Natural killer cell treated with Interleukin-12 subunit alpha and Interleukin-12 subunit beta and Interleukin-15 and Interleukin-18, amount 100 ng/mL, for 72 hours (primary cell): ENCODE data around the gene OSBPL5. TPM values are rescaled to one million over a fixed set of nuclear protein-coding genes. Genes with fewer than 3 reads are reported as not detected.

ENCODE experiments used
- ATAC-seq, 2 donors: fragments of 150-1000 bp; cut with Tn5 transposase in 1 of 2; sonication (Bioruptor Pico), chemical (Tn5 transposase) in 1 of 2; 2 replicates each; pipeline ENCODE4 v1.10.0; 2021
- DNase-seq: peaks from one replicate; pipeline ENCODE4 v3.0.0; 2022; ENCODE audit warnings: low spot score
- H3K27ac Mint-ChIP-seq, 2 donors: 1 replicate in 1 of 2; 2 replicates in 1 of 2; pipeline ENCODE4 v1.8.0; 2022; ENCODE audit warnings: mixed read lengths in 2 of 2, mild to moderate bottlenecking in 1 of 2, moderate library complexity in 1 of 2
- H3K27me3 Mint-ChIP-seq, 2 donors: 1 replicate in 1 of 2; 2 replicates in 1 of 2; pipeline ENCODE4 v1.8.0; 2022; ENCODE audit warnings: mixed read lengths in 2 of 2
- H3K36me3 Mint-ChIP-seq: one replicate; pipeline ENCODE4 v1.8.0; 2022; ENCODE audit warnings: mixed read lengths
- H3K4me1 Mint-ChIP-seq, 2 donors: 1 replicate in 1 of 2; 2 replicates in 1 of 2; pipeline ENCODE4 v1.8.0; 2022; ENCODE audit warnings: low read depth in 2 of 2, mixed read lengths in 2 of 2, mild to moderate bottlenecking in 1 of 2
- H3K4me3 Mint-ChIP-seq: one replicate; pipeline ENCODE4 v1.8.0; 2022; ENCODE audit warnings: mixed read lengths
- H3K9me3 Mint-ChIP-seq: 2 replicates; pipeline ENCODE4 v1.8.0; 2022; ENCODE audit warnings: mixed read lengths
- total RNA-seq, 2 donors: library from RNA; stranded (reverse); gene quantifications; one replicate each; pipeline ENCODE4 v1.2.3, GENCODE V29; 2022

The OSBPL5 gene
- total RNA-seq, 2 donors from 2014 or later, result 58.3 to 74.6 TPM

DNA sequence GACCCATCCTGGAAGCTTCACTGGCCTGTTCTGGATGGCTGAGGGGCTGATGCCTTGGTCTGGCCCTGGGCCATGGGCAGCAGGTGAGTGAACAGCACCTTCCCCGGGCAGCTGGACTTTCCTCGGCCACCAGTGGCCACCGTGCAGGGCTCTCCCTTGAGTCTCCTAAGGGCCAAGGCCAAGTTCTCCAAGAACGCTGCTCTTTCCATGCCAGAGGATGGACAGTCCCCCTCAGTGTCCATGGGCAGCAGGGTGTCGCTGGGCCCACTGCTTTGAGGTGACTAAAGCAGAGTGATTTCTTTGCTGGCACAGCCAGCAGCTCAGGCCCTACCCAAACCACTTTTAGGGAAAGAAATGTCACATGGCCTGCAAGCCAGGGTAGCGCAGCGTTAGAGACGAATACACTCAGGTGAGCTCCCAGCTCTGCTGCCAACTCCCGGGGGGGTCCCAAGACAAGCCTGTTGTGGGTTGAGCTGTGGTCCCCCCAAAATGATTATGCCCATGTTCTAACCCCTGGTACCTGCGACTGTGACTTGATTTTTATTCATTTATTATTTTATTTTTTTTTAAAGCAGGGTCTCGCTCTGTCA, 104.6 kb downstream of the OSBPL5 start:
- H3K27me3 Mint-ChIP-seq, result peaks cover 6 to 11% of the 10 kb centered on the region in 2 donors
- no peak overlapping the region for H3K4me3 Mint-ChIP-seq
- no peaks in the 10 kb centered on the region for H3K36me3 Mint-ChIP-seq
- H3K9me3 Mint-ChIP-seq, result no peaks in the 10 kb centered on the region
- ATAC-seq (no peak), DNase-seq (no peak)
- peaks cover 7 to 14% of the 10 kb centered on the region in 2 donors for H3K4me1 Mint-ChIP-seq
- no peak overlapping the region for H3K27ac Mint-ChIP-seq

DNA sequence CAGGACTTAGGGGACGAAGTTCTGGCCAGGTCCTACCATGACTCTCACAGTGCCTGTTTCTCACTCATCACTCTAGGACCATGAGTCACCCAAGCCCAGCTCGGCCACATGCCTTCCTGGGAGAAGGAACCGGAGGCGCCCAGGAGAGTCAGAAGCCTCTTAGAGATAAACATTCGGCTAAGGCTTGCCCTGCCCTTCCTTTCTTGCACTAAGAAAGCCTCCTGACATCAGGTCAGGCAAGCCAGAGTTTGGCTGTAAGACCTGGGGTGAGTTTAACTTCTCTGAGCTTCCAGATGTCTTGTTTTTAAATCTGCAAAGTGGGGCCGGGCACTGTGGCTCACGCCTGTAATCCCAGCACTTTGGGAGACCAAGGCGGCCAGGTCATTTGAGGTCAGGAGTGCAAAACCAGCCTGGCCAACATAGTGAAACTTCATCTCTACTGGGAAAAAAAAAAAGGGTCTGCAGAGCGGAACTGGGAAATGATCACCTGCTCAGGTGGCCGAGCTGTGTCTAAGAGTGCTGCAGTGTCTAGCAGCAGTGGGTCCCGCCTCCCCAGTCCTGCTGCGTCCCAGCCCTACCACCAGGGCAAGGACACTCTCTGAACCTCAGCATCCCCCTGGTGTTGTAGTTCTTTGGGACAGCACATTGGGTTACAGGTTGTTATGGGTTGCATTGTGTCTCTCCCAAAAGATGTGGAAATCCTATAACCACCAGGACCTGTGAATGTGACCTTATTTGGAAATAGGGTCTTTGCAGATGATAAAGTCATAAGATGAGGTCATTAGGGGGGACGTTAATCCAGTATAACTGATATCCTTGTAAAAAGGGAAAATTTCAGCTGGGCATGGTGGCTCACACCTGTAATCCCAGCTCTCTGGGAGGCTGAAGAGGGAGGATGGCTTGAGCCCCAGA, 106.1 kb downstream of the OSBPL5 start:
- H3K9me3 Mint-ChIP-seq, result no peaks in the 10 kb centered on the region
- no peak overlapping the region for H3K27ac Mint-ChIP-seq
- no peaks in the 10 kb centered on the region for H3K36me3 Mint-ChIP-seq
- H3K4me1 Mint-ChIP-seq, result peaks cover 16 to 25% of the 10 kb centered on the region in 2 donors
- DNase-seq (no peak), ATAC-seq (no peak)
- H3K27me3 Mint-ChIP-seq, result peaks cover under 1 to 3% of the 10 kb centered on the region in 2 donors
- H3K4me3 Mint-ChIP-seq, result peak overlapping the region; percentile 12

DNA sequence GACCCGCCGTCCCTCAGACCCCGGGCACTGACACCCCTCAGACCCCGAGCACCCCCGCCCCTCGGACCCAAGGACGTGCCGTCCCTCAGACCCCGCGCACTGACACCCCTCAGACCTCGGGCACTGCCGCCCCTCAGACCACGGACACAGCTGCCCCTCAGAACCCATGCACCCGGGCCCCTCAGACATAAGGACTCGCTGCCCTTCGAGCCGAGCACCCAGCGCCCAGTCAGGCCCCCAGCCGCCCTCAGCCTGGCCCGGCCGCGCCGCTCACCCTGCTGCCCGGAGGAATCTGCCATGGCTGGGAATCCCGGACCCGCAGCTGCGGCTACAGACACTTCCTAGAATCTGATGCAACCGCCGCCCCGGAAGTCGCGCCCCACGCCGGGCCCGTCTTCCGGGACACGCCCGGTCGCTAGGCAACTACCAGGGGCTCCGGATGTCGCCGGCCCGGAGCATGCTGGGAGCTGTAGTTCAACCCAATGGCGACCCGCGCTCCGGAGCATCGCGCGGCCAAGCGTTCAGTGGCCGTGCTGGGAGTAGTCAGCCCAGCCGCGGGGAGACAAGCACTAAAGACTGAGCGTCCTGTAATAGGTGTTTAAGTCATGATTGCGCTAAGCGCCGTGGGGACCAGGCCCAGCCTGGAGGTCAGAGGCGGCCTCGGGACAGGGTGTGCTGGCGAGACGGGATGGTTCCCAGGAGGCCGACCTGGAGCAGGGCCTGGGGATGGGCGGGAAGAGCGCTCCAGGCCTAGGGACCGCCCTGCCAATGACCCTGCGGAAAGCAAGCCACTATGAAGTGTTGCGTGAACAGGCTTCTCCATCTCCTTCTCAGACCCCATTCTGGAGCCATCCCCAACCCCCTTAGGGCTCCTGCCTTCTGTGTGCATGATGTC, 107.8 kb downstream of the OSBPL5 start, which contains the start of gene CARS1:
TSS of gene CARS1 (minus strand) at position 355 of the 895 bp plus-strand sequence. CDS start at position 299, 56 bp downstream.
- peak within 1 kb of the TSS; percentile 90 for H3K4me3 Mint-ChIP-seq
- H3K27me3 Mint-ChIP-seq, result no peaks in the 10 kb centered on the region
- peak within 1 kb of the TSS; percentile 82 to 85 for H3K27ac Mint-ChIP-seq
- peaks cover 16 to 34% of the 10 kb centered on the region in 2 donors for H3K4me1 Mint-ChIP-seq
- H3K36me3 Mint-ChIP-seq, result no peaks in the 10 kb centered on the region
- H3K9me3 Mint-ChIP-seq, result no peaks in the 10 kb centered on the region
- DNase-seq, result peak; percentile 97
- peak; percentile 98 to 99 for ATAC-seq

DNA sequence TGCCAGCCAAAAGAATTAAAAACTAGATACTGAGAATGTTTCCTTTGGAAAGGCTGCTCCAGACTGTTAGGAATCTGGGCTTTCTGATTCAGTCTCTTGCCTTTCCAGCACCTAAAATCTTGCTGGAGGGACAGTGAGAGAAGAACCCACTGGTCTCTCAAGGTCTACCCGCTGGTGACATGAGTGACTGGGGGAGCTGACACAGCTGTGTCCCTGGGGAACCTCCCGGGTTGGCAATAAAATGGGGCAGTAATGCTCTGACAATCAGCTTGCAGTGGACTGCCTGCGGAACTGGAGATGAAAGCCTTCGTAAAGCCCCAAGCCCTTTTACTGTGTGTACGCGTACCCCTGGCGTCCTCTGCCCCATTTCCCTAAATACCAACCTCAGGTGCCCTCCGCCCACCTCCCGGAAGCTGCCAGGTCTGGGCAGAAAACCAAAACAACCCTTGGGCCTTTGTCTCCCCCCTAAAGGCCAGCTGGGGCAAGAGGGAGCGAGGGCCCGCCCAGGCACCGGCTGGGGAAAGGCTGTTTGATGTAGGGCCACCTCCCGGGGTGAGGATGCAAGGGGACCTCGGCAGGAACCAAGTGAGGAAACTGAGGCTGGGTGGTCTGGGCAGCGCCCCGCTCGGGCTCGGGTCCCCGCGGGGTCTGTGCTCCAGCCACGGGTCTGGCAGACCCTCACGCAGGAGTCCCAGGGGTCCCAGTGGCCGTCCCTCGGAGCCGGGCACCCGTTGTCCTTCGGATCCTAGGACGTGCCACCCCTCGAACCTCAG, 108.6 kb downstream of the OSBPL5 start:
- H3K4me1 Mint-ChIP-seq, result peaks cover 16 to 37% of the 10 kb centered on the region in 2 donors
- no peaks in the 10 kb centered on the region for H3K36me3 Mint-ChIP-seq
- H3K4me3 Mint-ChIP-seq, result peak overlapping the region; percentile 90
- peak overlapping the region; percentile 82 to 85 for H3K27ac Mint-ChIP-seq
- DNase-seq (no peak), ATAC-seq (peak in 1 of 2 donors; percentile 20)
- no peaks in the 10 kb centered on the region for H3K9me3 Mint-ChIP-seq
- no peaks in the 10 kb centered on the region for H3K27me3 Mint-ChIP-seq

DNA sequence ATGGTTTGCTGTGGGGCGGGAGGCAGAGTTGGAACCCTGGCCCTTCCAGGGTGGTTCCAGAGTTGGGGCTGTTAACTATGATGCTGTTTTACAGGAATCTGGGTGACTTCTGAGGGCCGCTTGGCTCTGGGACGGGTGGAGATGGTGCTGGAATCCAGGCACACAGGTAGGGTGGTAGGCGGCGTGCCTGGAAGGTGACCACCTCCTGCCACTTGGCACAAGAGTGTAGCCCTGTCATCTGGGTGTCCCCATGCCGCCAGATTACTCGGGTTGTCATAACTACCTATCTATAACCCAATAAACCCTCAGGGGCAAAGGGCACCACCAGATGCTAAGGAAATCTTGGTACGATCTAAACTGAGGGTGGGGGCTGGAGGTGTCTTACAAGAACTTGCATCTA, 109.2 kb downstream of the OSBPL5 start:
- peak overlapping the region; percentile 82 to 85 for H3K27ac Mint-ChIP-seq
- no peaks in the 10 kb centered on the region for H3K9me3 Mint-ChIP-seq
- no peaks in the 10 kb centered on the region for H3K27me3 Mint-ChIP-seq
- H3K36me3 Mint-ChIP-seq, result no peaks in the 10 kb centered on the region
- ATAC-seq (no peak), DNase-seq (no peak)
- H3K4me3 Mint-ChIP-seq, result peak overlapping the region; percentile 90
- H3K4me1 Mint-ChIP-seq, result peaks cover 21 to 42% of the 10 kb centered on the region in 2 donors

DNA sequence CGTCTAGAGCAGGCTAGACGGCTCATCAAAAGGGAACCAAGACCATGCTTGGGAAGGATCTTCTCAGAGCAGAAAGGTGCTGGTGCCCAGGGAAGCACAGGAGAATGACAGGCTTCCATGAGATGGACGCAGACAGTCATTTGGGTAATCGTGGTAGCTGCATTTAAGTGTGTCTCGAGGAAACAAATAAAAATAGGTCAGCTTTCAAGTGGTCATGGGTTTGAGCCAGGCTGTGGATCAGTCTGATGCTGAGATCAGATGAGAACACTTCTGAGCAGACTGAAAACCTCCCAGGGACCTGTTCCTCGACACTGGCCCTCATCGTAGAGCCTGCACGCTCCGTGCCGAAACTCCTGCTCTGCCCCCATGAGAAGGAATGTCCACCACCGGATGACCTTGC, 112.5 kb downstream of the OSBPL5 start:
- ATAC-seq (no peak), DNase-seq (no peak)
- no peaks in the 10 kb centered on the region for H3K27me3 Mint-ChIP-seq
- H3K9me3 Mint-ChIP-seq, result no peaks in the 10 kb centered on the region
- peak overlapping the region in 1 of 2 donors; percentile 60 for H3K27ac Mint-ChIP-seq
- no peak overlapping the region for H3K4me3 Mint-ChIP-seq
- H3K36me3 Mint-ChIP-seq, result no peaks in the 10 kb centered on the region
- peaks cover 39 to 56% of the 10 kb centered on the region in 2 donors for H3K4me1 Mint-ChIP-seq

DNA sequence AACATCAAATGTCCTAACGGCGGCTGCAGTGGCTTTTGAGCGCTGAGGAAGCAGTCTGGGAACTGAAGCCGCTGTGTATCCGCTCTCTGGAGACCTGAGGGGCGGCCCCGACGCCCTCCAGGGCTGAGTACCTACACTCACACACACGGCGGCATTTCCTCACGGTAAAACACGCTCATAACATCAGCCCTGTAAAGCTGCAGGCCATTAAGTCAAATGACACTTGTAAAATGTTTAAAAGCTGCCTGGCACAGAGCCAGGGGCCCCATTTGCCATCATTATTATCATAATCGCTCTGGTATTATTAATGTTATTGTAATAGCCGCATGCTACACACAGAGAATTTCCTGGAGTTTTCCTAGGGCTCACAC, 113.0 kb downstream of the OSBPL5 start:
- no peak for ATAC-seq
- no peak for DNase-seq
- H3K9me3 Mint-ChIP-seq, result no peaks in the 10 kb centered on the region
- H3K36me3 Mint-ChIP-seq, result no peaks in the 10 kb centered on the region
- H3K4me3 Mint-ChIP-seq, result no peak overlapping the region
- H3K27ac Mint-ChIP-seq, result no peak overlapping the region
- H3K27me3 Mint-ChIP-seq, result no peaks in the 10 kb centered on the region
- peaks cover 39 to 53% of the 10 kb centered on the region in 2 donors for H3K4me1 Mint-ChIP-seq

DNA sequence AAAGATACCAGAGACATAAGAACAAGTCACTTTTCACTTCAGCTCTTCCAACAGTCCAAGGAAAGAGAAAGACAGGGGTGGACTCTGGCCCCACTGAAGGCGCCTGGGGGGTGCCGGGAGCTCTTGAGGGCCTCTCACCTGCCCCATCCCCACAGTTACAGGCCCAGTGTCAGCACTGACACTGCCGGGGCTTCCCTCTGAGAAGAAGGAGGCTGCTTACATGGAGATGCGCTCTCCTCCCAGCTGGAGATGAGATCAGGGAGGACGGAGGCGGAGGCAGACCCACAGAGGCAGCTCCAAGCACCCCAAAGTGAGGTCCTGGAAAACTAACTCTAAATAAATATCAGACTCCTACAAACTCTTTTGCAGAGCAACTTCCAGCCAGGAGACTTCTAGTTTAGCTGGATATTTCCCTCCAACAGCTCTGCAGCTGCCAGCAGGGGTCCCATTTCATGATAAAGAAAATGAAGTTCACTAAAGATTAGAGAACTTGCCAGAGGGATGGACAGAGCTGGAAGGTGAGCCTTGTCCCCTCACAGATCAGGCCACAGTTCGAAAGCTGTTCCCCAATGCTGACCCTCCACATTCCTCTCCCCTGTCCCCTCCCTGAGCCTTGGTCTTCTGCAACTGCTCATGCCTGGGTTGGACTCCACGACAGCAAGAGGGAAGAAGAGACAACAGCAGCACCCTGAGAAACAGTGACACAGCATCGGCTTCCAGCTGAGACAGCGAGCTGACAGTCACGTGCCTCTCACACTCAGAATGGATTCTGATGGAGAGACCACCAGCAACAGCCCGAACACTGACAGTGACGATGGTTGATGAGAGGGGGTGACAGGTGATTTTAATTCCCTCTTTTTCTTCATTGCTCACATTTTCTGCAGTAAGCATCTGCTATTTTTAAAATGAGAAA, 113.7 kb downstream of the OSBPL5 start:
- ATAC-seq, result no peak
- no peaks in the 10 kb centered on the region for H3K27me3 Mint-ChIP-seq
- H3K36me3 Mint-ChIP-seq, result no peaks in the 10 kb centered on the region
- no peak for DNase-seq
- no peaks in the 10 kb centered on the region for H3K9me3 Mint-ChIP-seq
- H3K27ac Mint-ChIP-seq, result peak overlapping the region; percentile 39 to 88
- H3K4me3 Mint-ChIP-seq, result peak overlapping the region; percentile 68
- peaks cover 39 to 53% of the 10 kb centered on the region in 2 donors for H3K4me1 Mint-ChIP-seq

DNA sequence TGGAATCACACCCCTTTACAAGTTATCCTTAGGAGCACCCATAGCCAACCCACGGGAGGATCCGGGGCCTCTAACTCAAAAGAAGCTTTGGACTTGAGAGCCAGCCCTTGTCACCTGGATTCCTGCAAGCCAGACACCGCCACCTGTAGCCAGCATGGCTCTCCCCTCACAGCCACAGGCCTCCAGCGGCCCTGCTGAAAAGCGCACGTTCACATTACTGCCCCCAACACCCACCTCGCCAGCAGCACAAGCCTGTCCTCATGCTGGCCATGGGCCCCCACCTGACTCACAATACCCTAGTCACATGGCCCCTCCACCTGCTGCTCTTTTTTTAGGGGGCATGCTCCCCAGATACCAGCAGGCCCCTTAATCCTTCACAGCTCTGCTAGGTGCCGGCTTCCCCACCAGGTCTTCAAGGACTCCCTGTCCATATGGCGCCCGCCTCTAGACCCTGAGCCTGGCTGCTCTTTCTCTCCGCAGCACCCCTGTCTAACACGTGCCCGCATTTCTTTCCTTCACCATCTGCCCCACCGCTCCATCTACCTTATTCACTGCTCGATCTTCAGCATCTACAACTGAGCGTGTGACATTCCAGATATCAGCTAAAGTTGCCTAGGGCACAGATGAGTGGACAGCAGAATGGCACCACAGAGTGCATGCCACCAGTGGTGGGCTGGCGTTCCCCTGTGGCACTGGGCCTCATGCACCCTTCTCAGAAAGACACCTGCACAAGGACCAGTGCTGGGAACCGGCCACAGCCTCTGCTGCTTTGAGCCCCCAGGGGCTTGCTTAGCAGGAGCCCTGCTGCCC, 114.5 kb downstream of the OSBPL5 start:
- ATAC-seq, result no peak
- H3K27me3 Mint-ChIP-seq, result no peaks in the 10 kb centered on the region
- DNase-seq, result no peak
- peaks cover 32 to 48% of the 10 kb centered on the region in 2 donors for H3K4me1 Mint-ChIP-seq
- H3K4me3 Mint-ChIP-seq, result peak overlapping the region; percentile 68
- H3K27ac Mint-ChIP-seq, result peak overlapping the region; percentile 88 to 90
- H3K36me3 Mint-ChIP-seq, result no peaks in the 10 kb centered on the region
- no peaks in the 10 kb centered on the region for H3K9me3 Mint-ChIP-seq

DNA sequence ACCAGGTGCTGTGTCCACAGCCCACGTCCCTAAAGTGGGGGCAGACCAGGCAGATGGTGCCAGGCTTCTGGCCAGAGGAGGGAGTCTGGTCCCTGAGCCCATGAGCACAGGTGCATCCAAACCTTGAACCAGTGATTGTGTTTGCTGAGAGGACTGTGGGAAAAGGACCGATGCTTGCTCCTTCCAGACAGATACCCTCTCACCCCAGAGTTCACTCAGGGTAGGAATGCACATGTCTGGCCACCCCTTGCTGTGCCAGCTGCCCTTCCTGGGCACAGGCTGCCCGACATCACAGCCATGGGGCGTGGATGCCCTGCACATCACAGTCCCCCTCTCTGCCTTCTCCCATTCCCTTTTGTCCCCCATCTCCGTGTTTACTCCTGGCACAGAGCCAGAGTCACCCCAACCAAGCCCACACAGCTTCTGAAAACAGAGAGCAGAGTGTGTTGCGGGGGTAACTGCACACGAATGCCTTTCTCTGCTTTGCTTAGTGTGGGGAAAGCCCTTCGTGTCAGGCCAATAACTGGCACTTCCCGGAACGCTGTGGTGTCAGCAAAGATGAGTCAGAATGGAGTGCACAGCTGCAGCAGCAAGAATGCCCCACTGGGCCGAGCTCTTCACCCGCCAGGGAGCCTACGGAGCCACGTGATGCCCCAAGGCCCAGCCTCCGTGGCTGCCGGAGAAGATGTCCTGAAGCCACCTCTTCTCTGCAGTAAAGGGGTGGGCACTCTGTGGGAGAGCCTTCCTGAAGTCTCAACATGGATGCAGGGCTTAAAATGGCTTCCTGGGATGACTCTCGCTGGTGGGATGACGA, 115.5 kb downstream of the OSBPL5 start:
- H3K9me3 Mint-ChIP-seq, result no peaks in the 10 kb centered on the region
- peaks cover 23 to 46% of the 10 kb centered on the region in 2 donors for H3K4me1 Mint-ChIP-seq
- H3K27ac Mint-ChIP-seq, result peak overlapping the region; percentile 88 to 90
- no peaks in the 10 kb centered on the region for H3K27me3 Mint-ChIP-seq
- H3K4me3 Mint-ChIP-seq, result peak overlapping the region; percentile 68
- H3K36me3 Mint-ChIP-seq, result no peaks in the 10 kb centered on the region
- DNase-seq, result no peak
- ATAC-seq, result peak; percentile 82 to 95

DNA sequence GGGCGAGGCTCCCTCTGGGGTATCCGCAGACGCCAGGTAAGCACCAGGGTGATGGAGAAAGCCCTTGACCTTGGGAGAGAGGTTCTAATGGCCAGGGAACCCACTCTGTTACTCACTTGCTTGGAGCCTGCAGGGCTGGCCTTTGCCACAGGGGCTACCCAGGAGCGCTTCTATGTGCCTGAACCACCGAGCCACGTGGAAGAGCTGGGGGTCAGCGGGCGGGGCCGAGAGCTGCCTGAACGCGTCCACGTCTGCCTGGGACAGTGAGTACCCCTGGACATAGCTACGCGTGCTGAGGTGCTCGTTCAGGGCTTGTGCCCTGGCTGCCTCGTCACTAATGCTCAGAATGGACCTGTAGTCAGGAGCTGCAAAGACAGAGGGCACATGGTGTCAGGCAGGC, 117.5 kb downstream of the OSBPL5 start:
- H3K27me3 Mint-ChIP-seq, result no peaks in the 10 kb centered on the region
- no peak overlapping the region for H3K4me3 Mint-ChIP-seq
- H3K9me3 Mint-ChIP-seq, result no peaks in the 10 kb centered on the region
- no peak for DNase-seq
- no peak for ATAC-seq
- H3K27ac Mint-ChIP-seq, result peak overlapping the region in 1 of 2 donors; percentile 28
- peaks cover 26 to 41% of the 10 kb centered on the region in 2 donors for H3K4me1 Mint-ChIP-seq
- no peaks in the 10 kb centered on the region for H3K36me3 Mint-ChIP-seq
